ENCODE results near the gene GALNT10.

The GALNT10 gene

DNA sequence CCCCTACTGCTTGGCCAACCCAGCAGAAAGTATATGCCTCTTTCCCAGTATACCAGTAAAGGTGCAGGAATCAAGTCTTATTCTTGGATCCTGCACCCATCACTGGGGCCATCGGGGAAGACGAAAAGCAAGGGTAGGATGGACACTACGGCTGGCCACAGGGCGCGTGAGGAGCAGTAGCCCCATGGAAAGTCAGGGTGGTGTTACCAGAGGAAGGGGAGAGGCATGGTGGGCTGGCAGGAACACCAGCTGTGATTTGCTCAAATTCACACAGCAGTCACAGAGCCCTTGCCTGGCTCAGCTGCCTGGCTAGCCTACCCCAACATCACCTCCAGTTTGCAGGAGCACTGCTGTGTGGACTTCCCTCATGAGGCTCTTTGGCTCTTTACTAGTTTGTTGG lies 220.8 kb downstream of the GALNT10 start:
- no peak for DNase-seq

GRCh38 chr5:154412316-154412715 lies 221.8 kb downstream of the GALNT10 start:
- DNase-seq = no peak

DNA sequence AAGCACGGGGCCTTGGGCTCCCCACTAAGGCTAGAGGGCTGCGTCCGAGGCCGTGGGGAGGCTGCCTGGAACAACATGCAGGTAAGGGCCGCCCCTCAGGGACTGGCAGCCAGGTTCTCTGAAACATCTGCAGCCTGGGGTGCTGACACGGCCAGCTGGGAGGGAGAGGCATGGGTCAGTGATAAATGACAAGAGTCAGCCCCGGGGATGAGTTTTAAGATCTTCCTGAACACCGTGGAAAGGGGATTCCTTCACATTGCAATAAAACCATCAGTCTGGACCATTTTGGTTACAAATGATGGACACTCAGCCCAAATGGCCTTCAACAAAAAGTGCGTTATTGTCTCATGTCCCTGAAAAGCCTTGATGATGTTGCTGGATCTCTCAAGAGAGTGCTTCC lies 222.4 kb downstream of the GALNT10 start:
- DNase-seq = no peak

GRCh38 chr5:154415114-154415513 lies 224.6 kb downstream of the GALNT10 start:
- DNase-seq = no peak

GRCh38 chr5:154418344-154418820 lies 227.8 kb downstream of the GALNT10 start:
- no peak for DNase-seq

- no peak for DNase-seq
These were observed 228.7 kb downstream of the GALNT10 start for GRCh38 chr5:154419236-154419635.

DNA sequence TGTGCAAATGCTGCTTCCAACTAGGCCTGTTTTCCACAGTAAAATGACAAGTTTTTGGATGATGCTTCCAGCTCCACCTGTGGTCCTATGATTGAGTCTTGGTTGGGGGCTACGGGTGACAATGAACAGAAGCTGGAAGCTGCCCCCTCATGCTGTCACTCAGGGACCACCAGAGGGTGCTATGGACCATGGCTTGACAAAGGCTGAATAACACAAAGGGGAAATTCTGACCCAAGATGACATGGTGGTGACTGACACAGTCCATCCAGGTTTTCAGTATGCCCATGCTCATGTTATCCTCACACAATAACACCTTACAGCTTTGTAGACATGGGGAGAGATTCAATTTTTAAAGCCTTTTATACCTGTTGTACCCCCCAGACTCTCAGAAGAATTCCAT lies 231.3 kb downstream of the GALNT10 start:
- DNase-seq = no peak

- DNase-seq = no peak
These were observed 231.8 kb downstream of the GALNT10 start for GRCh38 chr5:154422298-154422697.

GRCh38 chr5:154428208-154428607 lies 237.7 kb downstream of the GALNT10 start:
- DNase-seq = no peak

GRCh38 chr5:154429341-154429740 lies 238.8 kb downstream of the GALNT10 start:
- no peak for DNase-seq

- DNase-seq = no peak
These were observed 239.9 kb downstream of the GALNT10 start for GRCh38 chr5:154430466-154430865.

- DNase-seq = no peak
These were observed 240.6 kb downstream of the GALNT10 start for GRCh38 chr5:154430961-154431630.

DNA sequence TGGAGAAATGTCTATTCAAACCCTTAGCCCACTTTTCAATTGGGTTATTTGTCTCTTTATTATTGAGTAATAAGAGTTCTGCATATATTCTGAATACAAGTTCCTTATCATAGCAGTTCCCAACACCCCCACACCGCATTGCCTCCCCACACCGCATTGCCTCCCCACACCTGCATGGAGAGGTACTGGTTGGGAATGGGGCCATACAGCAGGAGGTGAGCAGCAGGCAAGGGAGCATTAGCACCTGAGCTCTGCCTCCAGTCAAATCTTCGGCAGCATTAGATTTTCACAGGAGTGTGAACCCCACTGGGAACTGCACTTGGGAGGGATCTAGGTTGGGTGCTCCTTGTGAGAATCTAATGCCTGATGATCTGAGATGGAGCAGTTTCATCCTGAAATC lies 244.7 kb downstream of the GALNT10 start:
- DNase-seq = no peak

DNA sequence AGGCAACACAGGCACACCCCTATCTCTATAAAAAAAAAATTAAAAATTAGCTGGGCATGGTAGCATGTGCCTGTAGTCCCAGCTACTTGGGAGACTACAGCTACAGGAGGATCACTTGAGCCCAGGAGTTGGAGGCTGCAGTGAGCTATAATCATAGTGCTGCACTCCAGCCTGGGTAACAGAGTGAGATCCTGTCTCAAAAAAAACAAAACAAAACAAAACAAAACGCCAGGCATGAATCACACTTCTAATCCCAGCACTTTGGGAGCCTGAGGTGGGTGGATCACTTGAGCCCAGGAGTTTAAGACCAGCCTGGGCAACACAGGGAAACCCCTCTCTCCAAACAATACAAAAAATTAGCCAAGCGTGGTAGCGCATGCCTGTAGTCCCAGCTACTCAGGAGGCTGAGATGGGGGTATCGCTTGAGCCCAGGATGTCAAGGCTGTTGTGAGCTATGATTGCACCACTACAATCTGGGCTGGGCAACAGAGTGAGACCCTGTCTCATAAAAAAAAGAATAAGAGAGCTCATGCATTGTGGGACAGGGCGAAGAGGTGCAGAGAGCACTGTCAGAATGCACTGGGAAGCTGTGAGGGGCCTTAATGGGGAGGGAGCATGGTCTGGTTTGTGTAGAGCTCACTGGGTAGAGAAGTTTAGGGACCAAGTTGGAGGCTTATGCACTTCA lies 246.9 kb downstream of the GALNT10 start:
- DNase-seq = no peak

DNA sequence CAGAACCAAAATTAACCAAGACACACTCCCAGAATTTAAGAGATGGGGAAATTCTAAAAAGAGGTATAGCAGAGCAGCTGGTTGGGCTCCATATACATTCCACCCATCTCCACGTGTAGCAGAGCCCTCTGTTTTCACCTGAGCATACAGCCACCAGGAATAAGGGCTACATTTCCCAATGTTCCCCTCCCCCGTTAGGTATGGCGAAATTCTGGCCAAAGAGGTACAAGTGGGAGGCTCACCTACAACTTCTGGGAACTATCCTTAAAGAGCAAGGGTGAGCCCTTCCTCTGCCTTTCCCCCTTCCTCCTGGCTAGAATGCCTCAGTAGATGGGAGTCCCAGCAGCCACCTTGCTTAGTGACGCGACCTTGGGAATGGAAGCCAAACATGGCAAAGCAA lies 250.0 kb downstream of the GALNT10 start:
- no peak for DNase-seq

GRCh38 chr5:154442801-154443200 lies 252.3 kb downstream of the GALNT10 start:
- DNase-seq = no peak

DNA sequence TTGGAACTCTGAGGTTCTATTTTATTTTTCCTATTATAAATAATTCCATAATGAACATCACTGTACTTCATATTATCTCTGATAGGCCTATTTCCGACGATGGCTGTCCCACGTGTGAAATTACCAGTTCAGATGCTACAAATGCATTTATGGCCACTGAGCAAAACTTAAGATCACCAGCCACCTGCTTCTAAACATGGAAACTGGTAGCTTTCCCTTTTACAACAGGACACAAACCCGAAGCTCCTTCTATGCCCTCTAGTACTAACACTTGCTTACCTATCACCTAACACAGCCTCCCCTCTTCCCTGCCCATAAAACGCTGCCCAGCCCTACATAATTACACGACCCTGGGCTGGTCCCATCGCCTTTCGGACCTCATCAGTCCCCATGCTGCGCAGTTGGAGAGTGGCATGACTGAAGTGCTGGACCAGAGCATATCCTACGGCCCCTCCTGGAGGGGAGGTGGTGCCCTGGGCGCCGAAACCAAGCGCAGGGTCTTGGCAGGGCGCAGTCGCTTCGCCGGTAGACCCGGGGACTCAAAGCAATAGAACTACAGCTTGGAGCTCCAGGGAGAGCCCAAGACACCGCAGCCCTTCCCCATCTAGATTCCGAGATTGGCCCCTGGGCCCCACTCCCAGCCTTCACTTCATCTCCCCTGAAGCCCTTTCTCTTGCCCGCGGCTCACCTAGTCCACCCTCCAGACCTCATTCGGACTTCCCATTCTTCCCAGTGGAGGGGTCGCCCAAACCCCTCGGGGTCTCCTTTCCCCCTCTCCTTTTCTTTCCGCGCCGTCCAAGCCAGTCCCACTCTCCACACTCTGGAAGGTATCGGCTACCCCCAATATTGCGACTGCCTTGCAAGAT lies 254.3 kb downstream of the GALNT10 start:
- DNase-seq = peak; percentile 39

GRCh38 chr5:154445422-154446194 lies 255.1 kb downstream of the GALNT10 start, which contains the start of gene SAP30L:
SAP30L (plus strand) TSS chr5:154445997; CDS start chr5:154446605, 608 bp downstream.
- DNase-seq = peak; percentile 96

DNA sequence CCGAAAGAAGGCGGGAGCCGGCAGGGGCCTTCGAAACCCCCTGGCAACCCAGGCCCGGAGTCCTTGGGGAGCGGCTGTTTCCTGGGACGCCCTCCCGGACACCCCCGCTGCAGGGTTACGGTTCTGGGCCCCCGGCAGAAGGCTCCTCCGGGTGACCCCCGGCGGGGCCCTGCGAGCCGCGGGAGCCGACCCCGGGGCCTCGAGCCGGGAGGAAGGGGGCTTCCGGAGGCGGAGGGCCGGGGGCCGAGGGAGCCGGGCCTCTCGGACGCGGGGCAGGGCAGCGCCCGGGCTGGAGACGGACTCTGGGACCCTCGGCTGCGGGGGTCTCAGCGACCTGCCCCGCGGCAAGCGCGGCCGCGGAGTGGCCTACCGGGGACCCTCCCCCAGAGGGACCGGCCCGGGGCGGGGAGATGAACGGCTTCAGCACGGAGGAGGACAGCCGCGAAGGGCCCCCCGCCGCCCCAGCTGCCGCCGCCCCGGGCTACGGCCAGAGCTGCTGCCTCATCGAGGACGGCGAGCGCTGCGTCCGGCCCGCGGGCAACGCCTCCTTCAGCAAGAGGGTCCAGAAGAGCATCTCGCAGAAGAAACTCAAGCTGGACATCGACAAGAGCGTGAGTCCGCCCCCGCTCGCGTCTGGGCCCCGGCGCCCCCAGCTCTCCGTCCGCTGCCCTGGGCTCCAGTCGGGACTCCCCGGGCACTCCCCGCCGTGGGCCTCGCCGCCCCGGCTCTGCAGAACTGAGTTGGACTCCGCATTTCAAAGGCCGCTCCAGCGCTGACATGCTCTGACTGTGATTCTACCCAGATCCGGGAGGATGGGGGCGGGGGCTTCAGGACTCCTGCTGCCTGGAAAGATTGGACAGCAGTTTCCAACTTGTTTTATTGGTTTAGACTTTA lies 255.9 kb downstream of the GALNT10 start:
- peak; percentile 47 for DNase-seq

DNA sequence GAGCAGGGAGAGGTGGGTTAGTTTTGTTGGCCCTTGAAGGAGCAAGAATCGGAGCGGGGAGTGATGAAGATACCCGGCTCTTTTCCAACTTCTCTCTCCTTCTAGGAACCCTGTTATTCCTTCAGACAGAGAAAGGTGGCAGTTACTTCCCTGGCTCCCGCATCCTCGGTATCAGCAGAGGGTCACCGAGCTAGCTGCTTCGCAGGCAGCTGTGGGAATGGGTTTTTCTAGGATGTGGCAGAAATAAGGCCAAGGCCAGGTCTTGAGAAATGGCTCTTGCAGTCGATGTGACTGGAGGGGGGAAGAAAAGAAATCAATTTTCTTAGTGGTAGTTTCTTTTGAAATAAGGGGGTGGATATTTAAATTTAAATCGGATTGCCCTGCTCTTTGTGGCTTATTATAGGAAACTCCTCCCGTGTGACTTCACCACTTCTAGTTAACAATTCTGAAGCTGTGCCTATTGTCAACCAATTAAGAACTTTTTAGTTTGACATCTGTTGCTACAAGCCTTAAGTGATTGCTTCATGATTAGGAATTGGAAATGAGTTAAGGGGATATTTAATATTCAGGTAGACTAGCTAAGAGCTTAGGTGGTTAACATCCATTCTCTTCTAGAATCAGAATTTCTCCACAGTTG lies 256.7 kb downstream of the GALNT10 start:
- DNase-seq = no peak

DNA sequence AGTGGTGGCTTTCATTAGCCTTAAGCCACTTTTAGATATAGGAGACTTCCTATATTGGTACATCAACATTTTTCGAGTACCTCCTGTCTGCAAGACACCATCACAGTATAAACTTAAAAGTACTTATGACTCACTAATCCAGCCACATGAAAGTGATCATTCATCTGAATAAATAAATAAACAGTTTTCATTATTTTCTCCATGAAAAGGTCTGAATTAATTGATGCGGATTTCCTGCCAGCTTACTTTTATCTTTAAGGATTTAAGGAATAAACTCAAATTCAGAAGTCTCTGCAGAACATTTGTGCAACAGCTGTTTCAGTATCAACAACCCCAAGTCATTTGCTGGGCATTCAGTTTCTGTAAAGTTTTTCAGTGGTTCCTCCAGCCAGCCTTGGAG lies 259.3 kb downstream of the GALNT10 start:
- DNase-seq = no peak
